ENCODE results near the gene SNX18.
"Not testable (repeated sequence)": the region's sequence is repeated elsewhere in the genome, so short reads cannot be mapped to it uniquely, and the experiment has no call there.

The SNX18 gene

GRCh38 chr5:54520438-54520846 is 2.9 kb downstream of the SNX18 start:
- DNase-seq (ENCODE audit: low spot score): peak; percentile 73

DNA sequence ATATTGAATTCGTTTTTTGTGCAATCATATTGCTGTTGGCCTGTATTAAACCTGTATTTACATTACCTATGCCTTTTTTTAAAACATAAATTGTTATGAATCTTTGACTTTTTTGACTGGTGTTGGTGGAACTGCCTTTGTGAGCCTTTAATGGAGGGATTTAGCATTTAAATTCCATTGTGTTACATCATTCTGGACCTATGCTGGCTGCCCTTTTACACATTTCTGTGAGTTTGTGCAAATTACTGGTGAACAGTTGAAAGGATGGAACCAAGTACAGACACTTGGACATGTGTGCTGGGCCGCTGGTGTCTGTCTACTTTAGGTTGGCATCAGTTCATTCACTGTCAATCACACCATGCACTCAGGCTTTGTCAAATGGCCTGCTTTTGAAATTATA is 3.4 kb downstream of the SNX18 start:
- no peak for DNase-seq (ENCODE audit: low spot score)

GRCh38 chr5:54521856-54522479 is 4.4 kb downstream of the SNX18 start:
- DNase-seq (ENCODE audit: low spot score): no peak

- DNase-seq (ENCODE audit: low spot score): no peak
Measured at GRCh38 chr5:54523534-54523933, 6.0 kb downstream of the SNX18 start.

- DNase-seq (ENCODE audit: low spot score): no peak
Measured at GRCh38 chr5:54524082-54524481, 6.5 kb downstream of the SNX18 start.

- DNase-seq (ENCODE audit: low spot score): no peak
Measured at GRCh38 chr5:54524704-54525103, 7.1 kb downstream of the SNX18 start.

DNA sequence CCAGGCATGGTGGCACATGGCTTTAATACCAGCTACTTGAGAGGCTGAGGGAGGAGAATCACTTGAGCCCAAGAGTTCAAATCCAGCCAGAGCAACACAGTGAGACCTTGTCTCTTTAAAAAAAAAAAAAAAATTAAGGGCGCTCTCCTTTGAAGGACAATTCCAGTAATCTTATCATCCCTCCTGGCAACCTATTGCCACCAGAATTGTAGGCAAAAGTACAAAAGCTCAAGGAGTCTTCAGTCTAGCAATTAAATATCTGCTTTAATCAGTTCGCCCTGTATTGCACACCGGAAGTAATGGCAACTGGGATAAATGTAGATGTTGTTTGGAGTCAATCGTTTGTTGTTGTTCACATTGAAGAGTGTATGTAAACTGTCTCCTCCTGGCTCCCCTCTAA is 7.7 kb downstream of the SNX18 start:
- no peak for DNase-seq (ENCODE audit: low spot score)

- no peak for DNase-seq (ENCODE audit: low spot score)
Measured at GRCh38 chr5:54525692-54526091, 8.1 kb downstream of the SNX18 start.

GRCh38 chr5:54526604-54527288 is 9.2 kb downstream of the SNX18 start:
- DNase-seq (ENCODE audit: low spot score): no peak

GRCh38 chr5:54528633-54529209 is 11.2 kb downstream of the SNX18 start:
- DNase-seq (ENCODE audit: low spot score): no peak

GRCh38 chr5:54529565-54529964 is 12.0 kb downstream of the SNX18 start:
- DNase-seq (ENCODE audit: low spot score): no peak

GRCh38 chr5:54531546-54531945 is 14.0 kb downstream of the SNX18 start:
- DNase-seq (ENCODE audit: low spot score): no peak

DNA sequence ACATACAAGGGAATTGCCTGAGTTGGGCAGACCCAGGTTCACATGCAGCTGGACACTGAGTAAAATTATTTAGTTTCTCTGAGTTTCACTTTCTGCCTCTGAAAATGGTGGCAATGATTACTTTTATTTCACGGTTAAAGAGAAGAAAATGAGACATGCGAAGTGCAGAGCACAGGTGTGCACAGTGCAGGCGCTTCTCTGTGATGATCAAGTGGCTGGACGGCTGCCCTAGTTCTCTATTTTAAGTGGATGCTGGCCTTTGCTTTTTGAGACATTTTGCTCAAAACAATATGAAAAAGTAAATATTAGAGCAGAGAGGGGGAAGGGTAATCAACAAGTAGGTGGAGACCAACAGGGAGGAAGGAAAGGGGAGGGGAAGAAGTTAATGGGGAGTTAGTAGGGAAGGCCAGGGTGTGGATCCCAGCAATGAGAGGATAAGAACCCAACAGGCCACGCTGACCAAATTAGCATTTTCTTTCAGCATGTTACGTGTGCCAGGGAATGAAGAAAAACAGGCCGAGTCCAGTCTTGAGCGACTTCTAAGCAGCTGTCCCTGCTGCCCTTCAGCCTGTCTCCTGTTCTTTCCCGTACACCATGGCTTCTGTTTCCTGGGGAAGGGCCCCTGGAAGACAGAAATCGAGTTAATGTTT is 16.1 kb downstream of the SNX18 start:
- peak; percentile 76 for DNase-seq (ENCODE audit: low spot score)

GRCh38 chr5:54534191-54535004 is 16.8 kb downstream of the SNX18 start:
- DNase-seq (ENCODE audit: low spot score): no peak

DNA sequence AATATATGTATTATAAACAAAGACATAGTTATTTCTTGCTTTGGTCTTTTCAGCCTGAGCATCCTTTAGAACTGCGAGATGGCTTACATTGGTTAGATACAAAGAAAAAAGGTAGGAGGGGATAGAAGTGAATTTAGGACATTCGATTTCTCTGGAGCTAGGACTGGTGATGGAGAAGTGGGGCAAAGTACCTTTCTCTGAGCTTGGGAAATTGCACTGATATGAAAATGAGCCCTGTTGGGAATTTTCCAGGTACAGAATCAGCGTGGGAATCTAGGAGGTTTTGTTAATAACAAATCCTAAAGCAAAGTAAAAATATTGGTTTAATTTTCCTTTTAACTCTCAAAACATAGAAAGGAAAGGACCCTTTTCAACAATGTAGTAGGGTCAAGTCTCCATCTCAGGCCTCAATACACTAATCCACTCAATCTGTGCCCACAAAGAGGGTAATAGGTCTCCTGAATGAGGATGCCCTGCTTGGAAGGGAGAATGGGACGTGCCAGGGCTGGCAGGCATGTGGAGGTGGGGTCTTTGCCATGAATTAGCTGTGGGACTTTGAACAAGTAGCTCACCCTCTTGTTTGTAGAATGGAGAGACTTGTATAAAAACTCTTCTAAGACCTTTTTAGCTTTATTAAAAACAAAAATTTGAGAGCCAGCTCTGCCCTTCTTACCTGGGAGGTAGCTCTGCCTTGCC is 17.7 kb downstream of the SNX18 start:
- no peak for DNase-seq (ENCODE audit: low spot score)

GRCh38 chr5:54536375-54536774 is 18.8 kb downstream of the SNX18 start:
- DNase-seq (ENCODE audit: low spot score): not testable (repeated sequence)

DNA sequence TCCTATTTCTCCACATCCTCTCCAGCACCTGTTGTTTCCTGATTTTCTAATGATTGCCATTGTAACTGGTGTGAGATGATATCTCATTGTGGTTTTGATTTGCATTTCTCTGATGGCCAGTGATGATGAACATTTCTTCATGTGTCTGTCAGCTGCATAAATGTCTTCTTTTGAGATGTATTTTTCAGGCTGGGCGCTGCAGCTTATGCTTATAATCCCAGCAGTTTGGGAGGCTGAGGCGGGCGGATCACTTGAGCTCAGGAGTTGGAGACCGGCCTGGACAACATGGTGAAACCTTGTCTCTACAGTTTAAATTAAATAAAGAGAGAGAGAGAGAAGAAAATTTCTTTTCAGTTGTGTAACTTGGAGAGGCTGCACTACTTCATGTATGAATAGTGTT is 19.3 kb downstream of the SNX18 start:
- DNase-seq (ENCODE audit: low spot score): not testable (repeated sequence)

- DNase-seq (ENCODE audit: low spot score): no peak
Measured at GRCh38 chr5:54537725-54538124, 20.2 kb downstream of the SNX18 start.

DNA sequence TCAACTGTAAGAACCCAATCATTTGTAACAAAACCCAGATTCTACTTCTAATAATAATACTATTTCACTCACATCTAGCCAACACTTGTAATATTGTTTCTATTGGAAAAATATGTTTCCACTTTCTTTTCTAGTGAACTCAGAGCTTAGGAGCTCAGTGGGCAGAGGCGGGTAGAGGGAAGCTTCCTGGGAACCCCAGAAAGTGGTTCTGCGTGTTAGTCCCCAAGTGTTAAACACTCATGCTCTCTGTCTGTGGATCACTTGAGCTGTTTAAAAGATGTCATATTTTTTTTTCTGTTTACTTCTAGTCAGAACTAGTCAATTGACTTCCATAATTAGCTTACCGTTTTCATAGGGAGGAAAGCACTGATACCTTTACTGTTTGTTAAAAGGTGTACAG is 20.6 kb downstream of the SNX18 start:
- DNase-seq (ENCODE audit: low spot score): no peak

- no peak for DNase-seq (ENCODE audit: low spot score)
Measured at GRCh38 chr5:54539001-54539400, 21.4 kb downstream of the SNX18 start.

DNA sequence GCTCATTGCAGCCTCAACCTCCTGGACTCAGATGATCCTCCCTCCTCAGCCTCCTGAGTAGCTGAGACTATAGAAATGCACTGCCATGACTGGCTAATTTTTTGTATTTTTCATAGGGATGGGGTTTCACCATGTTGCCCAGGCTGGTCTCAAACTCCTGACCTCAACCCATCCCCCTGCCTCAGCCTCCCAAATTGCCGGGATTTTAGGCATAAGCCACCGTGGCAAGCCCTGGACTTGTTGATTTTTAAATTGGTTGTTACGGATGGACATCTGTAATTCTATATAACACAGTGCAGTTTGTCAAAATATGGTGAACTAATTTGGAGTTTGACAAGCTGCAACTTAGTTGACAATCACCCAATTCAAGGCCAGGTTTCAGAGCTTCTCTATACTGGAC is 22.7 kb downstream of the SNX18 start:
- DNase-seq (ENCODE audit: low spot score): no peak

All from Ammon's horn (tissue), 1 donor.